HG03575 (cell line): ENCODE results near the gene DNAJC25.
"Not testable (repeated sequence)": the region's sequence is repeated elsewhere in the genome, so short reads cannot be mapped to it uniquely, and the experiment has no call there.

ENCODE experiments used
- ATAC-seq: cut with Tn5 transposase; IDR thresholded peaks from one replicate; pipeline ENCODE4 v1.9.1; 2021; ENCODE audit not compliant: unreplicated experiment, insufficient number of reproducible peaks, low FRiP score; ENCODE audit errors: extremely low read depth

Gene DNAJC25

DNA sequence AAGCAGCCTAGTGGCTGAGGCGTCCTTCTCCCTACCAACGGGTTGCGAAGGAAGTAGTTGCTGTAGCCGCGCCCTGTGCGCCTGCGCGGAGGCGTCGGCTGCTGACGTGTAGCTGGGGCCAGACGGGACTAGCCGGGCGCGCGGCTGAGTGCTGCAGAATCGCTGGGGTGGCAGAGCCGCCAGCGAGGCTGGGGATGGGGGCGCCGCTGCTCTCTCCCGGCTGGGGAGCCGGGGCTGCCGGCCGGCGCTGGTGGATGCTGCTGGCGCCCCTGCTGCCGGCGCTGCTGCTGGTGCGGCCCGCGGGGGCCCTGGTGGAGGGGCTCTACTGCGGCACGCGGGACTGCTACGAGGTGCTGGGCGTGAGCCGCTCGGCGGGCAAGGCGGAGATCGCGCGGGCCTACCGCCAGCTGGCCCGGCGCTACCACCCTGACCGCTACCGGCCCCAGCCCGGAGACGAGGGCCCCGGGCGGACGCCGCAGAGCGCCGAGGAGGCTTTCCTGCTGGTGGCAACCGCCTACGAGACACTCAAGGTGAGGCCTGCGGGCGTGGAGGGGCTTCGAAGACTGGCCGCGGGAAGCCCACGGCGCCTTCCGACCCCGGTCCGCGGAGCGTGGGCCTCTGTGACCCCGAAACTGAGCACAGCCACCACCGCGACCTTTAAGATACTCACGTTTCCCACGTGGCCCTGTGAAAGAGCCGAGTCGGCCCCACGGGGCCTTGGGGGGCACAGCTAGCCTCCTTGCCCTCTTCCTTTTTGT is at the start of gene DNAJC25:
Gene DNAJC25, plus strand, starts transcription at position 121 of the 758 bp plus-strand sequence. Its CDS starts 74 bp downstream, at position 195.
- peak; percentile 91 for ATAC-seq

DNA sequence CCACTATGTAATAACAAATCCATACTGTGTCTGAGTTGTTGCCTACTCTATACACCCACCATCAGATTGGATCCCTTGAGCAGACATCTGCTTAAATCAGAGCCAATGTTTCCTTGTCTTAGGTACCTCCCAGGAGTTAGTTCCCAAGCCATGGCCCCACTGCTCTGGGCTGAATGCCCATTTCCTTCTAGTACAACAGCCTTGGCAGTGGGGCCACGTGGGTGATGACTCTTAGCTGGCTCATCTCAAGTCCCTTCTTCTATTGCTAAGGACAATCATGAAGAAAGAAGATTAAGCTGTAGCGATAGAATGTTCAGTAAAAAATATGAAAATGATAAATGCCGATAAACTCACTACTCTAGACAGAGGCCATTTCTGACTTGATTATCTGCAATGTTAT is 48.2 kb upstream of the DNAJC25 start:
- no peak for ATAC-seq

- no peak for ATAC-seq
These were observed 44.8 kb upstream of the DNAJC25 start for GRCh38 chr9:111586378-111586777.

DNA sequence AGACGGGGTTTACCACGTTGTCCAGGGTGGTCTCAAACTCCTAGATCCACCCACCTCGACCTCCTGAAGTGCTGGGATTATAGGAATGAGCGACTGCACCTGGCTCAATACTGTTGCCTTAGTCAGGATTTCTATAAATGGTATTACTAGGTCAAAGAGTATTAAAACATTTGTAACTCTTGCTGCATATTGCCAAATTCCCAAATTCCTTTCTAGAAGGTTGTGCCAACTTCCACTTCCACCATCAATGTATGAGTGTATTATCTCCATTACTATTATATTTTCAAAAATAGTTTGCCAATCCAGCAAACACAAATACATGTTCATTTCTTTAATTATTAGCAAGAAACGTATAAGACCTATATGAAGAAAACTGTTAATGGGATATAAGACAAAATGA is 42.3 kb upstream of the DNAJC25 start:
- ATAC-seq: no peak

GRCh38 chr9:111597852-111598732 is 33.0 kb upstream of the DNAJC25 start:
- no peak for ATAC-seq

DNA sequence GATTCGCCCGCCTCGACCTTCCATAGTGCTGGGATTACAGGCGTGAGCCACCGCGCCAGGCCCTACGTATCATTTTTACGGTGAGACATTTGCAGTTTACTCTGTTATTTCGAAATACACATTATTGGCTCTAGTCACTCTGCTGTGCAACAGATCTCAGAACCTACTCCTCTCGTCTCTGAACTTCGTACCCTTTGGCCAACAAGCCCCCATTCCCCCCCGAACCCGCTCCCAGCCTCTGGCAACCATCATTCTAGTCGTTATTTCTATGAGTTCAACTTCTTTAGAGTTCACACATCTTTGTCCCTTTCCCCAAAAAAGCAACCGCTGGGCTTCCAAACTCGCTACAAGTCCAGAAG is 32.4 kb upstream of the DNAJC25 start:
- ATAC-seq: no peak

DNA sequence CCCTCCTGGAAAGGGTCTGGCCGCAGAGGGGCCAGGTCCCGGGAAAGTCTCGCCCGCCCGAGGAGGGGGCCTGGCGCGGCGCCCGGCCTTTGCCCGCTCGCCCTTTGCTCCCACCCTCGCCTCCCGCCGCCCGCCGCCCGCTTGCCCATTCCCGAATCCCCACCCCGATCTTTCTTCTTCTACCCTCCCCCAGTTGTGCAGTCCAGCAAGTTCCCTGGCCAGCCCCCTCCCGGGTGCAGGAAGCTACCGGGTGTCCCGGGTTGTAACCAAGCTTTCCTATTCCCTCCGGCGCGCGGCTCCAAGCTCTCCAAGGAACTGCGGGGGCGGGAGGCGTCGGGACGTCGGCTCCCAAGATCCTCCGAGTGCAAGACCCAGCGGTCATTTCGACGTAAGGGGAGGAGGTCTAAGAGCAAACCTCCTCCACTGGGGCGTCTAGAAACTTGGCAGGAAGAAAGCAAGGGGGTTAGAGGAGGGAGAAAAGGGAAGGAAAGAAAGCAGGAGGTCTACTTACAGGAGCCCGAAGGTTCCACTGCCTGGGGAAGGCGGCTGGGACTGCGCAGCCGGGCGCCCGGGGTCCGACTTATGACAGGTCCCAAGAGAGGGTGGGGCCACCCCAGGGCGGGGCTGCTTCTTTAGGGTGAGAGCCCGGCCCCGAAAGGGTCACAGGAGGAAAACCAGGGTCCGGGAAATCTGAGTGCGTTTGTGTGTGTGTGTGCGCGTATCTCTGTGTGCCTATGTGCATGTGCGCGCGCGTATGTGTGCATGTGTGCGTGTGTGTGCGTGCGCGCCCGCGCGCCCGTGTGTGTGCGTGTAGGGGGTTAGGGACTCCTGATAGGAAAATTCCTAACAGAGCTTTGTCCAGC is 31.8 kb upstream of the DNAJC25 start, which contains the start of gene PTGR1:
Gene PTGR1, minus strand, starts transcription at position 556 of the 863 bp plus-strand sequence. CDS start 2,225 bp downstream, outside the sequence.
- ATAC-seq: no peak

DNA sequence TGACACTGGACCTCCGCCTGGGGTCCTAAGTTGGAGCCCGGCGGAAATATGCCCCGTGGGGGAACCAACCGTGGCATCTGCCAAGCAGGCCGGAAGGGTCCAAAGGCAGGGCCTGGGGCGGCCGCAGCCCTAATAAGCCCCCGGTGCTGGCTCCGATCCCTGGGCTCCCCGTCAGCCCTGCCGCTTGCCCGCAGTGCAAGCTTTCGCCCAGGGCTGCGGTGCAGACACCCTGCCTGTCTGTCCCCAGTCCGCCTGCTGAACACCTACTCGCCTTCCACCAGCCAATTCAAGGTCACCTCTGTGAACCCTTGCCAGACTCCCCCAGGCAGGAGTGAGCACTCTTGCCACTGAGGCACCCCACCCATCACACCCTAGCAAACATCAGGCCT is 31.2 kb upstream of the DNAJC25 start:
- ATAC-seq: no peak

- ATAC-seq: no peak
These were observed 29.7 kb upstream of the DNAJC25 start for GRCh38 chr9:111601237-111602018.

DNA sequence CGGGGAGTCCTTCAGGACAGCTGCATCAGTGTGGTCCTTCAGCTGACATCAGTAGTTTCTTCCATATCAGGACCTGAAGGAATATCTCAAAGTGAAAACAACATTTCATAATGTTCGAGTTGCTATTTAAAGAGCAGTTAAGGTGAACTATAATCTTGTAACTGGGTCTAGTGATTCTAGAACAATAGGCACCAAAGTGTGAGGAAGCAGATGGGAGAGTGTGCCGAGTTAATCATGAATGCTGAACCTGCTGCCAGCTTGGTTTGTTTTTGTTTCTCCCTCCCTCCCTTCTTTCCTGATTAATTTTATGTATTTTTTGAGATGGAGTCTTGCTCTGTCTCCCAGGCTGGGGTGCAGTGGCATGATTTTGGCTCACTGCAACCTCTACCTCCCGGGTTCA is 28.1 kb upstream of the DNAJC25 start:
- no peak for ATAC-seq

DNA sequence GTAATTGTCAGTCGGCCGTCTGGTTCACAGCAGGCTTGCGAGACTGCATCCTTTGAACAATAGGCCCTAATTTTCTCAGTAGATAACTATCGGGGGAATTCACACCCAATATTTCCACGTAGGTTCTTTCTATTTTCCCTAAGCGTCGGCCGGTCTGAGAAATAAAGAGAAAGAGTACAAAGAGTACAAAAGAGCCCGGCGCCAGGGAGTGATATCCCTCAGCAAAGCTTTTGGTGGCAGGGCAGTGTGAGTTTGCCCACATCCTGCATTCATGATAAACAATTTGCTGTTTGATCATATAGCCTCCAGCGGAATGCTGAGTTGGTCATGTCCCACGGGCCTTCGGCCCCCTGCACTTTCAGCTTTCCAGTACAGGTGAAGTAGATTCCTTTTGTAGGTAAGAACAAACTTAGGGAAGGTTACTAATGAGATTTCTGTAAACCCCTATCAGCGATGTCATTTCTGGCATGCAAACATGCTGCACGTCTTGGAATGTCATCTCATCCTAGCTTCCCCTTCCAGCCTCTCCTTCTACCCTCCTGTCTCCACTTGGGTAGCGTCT is 27.0 kb upstream of the DNAJC25 start:
- ATAC-seq: no peak

DNA sequence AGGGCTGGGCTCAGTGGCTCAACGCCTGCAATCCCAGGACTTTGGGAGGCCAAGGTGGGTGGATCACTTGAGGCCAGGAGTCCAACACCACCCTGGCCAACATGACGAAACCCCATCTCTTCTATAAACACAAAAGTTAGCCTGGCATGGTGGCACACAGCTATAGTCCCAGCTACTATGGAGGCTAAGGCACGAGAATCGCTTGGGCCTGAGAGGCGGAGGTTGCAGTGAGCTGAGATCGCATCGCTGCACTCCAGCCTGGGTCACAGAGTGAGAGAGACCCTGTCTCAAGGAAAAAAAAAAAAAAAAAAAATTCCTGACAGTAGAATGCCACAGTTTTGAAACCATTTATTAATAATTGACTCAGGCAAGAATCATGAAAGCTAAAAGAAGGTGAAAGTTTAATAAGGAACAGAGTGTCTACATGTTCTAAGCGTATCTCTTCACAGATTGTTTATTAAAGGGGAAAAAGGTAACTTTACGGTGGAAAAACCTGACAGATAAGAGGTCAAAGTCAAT is 26.0 kb upstream of the DNAJC25 start:
- no peak for ATAC-seq

- no peak for ATAC-seq
These were observed 21.0 kb upstream of the DNAJC25 start for GRCh38 chr9:111610149-111610548.

- ATAC-seq: no peak
These were observed 20.3 kb upstream of the DNAJC25 start for GRCh38 chr9:111610845-111611244.

DNA sequence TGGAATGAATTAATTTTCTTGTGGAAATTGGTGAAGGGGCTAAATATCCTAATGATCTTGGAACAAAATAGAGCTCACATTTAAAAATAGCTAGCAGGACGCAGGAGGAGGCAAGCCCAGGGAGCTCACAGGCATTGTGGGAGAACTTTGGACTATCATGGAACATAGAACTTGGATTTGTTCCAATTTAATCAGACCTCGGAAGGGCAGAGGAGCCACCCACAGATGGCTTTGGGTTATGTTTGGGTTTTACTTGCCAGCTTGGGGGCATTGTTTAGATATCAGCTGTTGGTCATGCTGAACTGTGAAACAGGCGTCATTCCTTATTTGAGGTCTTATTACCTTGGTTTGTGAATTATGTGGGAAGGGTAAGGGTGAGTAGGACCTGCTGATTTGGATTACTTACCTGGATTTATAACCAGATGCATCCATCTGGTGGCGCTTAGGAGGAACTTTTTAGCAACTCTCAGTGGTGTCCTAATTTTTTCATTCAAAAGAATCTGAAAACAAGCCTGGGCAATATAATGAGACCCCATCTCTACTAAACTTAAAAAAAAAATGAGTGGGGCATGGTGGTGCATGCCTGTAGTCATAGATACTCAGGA is 17.6 kb upstream of the DNAJC25 start:
- no peak for ATAC-seq

- ATAC-seq: no peak
These were observed 15.2 kb upstream of the DNAJC25 start for GRCh38 chr9:111615928-111616327.

- ATAC-seq: not testable (repeated sequence)
These were observed 13.8 kb upstream of the DNAJC25 start for GRCh38 chr9:111617349-111617748.
